ENCODE measurements around the gene KCTD16.

The KCTD16 gene

GRCh38 chr5:144468571-144468970, 297.9 kb downstream of the KCTD16 start:
- DNase-seq, result no peak

- no peak for DNase-seq
These were observed 298.4 kb downstream of the KCTD16 start for GRCh38 chr5:144469106-144469505.

GRCh38 chr5:144472221-144472620, 301.5 kb downstream of the KCTD16 start:
- no peak for DNase-seq

GRCh38 chr5:144473650-144474049, 303.0 kb downstream of the KCTD16 start:
- no peak for DNase-seq

- no peak for DNase-seq
These were observed 307.9 kb downstream of the KCTD16 start for GRCh38 chr5:144478565-144478964.

- DNase-seq, result no peak
These were observed 311.2 kb downstream of the KCTD16 start for GRCh38 chr5:144481861-144482260.

GRCh38 chr5:144484124-144484897, 313.6 kb downstream of the KCTD16 start:
- no peak for DNase-seq

GRCh38 chr5:144485540-144485939, 314.9 kb downstream of the KCTD16 start:
- DNase-seq, result no peak

GRCh38 chr5:144487207-144487606, 316.5 kb downstream of the KCTD16 start:
- DNase-seq, result no peak

GRCh38 chr5:144487761-144488160, 317.1 kb downstream of the KCTD16 start:
- DNase-seq, result no peak

GRCh38 chr5:144503123-144503522, 332.4 kb downstream of the KCTD16 start:
- DNase-seq, result no peak

GRCh38 chr5:144504929-144505577, 334.4 kb downstream of the KCTD16 start:
- no peak for DNase-seq

- no peak for DNase-seq
These were observed 340.3 kb downstream of the KCTD16 start for GRCh38 chr5:144510845-144511579.

GRCh38 chr5:144511580-144512072, 341.0 kb downstream of the KCTD16 start:
- no peak for DNase-seq

GRCh38 chr5:144522698-144523097, 352.0 kb downstream of the KCTD16 start:
- DNase-seq, result no peak

- DNase-seq, result no peak
These were observed 354.3 kb downstream of the KCTD16 start for GRCh38 chr5:144525000-144525399.

GRCh38 chr5:144531188-144531587, 360.5 kb downstream of the KCTD16 start:
- no peak for DNase-seq

Data from stimulated activated naive CD4-positive, alpha-beta T cell treated with Interleukin-2 at 50 U/mL for 16 hours (primary cell).